ENCODE results near the gene CLDN9.

The CLDN9 gene

GRCh38 chr16:2991566-2992261 lies 21.0 kb upstream of the CLDN9 start:
- FAIRE-seq (no peak), DNase-seq (ENCODE audit: insufficient read length, low spot score) (no peak)

GRCh38 chr16:2992383-2993081 lies 20.2 kb upstream of the CLDN9 start:
- FAIRE-seq = no peak
- no peak for DNase-seq (ENCODE audit: insufficient read length, low spot score)

DNA sequence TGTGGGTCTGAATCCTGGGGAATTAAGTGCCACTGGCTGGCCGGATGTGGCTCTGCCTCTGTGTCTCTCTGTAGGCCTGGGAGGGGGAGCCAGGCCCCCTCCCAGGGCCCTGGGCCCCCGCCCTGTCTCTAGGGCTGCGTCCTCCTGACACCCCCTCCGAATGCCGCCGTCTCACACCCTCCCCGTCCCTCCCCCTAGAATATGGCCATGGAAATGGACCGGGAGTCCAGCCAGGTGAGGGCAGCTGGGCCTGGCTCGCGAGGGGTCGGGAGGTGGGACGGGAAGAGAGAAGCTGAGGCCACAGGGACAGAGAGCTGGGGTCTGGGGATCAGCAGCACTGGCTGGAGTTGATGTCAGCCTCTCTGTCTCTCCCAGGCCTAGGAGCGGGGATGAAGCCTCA lies 16.4 kb upstream of the CLDN9 start:
- FAIRE-seq (no peak), DNase-seq (ENCODE audit: insufficient read length, low spot score) (no peak)

- no peak for FAIRE-seq
- no peak for DNase-seq (ENCODE audit: insufficient read length, low spot score)
These were observed 12.8 kb upstream of the CLDN9 start for GRCh38 chr16:2999929-3000328.

DNA sequence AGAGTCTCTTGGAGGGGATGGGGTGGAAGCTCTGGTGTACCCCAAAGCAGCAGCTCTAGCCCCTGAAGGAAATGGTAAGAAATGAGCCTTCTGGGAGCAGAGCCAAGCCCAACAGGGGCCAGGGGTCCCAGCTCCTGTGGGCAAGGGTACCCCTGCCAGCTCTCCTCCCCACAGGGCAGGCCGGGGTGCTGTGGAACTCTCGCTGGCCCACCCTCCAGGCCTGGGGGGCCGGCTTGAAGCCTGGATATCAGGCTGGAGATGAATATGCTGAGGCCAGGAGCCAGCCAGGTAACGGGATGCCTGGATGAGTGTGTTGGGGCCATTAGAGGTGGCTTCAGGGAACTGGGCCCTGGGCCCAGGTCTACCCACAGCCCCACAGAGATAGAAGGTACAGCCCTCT lies 12.2 kb upstream of the CLDN9 start:
- FAIRE-seq = no peak
- no peak for DNase-seq (ENCODE audit: insufficient read length, low spot score)

DNA sequence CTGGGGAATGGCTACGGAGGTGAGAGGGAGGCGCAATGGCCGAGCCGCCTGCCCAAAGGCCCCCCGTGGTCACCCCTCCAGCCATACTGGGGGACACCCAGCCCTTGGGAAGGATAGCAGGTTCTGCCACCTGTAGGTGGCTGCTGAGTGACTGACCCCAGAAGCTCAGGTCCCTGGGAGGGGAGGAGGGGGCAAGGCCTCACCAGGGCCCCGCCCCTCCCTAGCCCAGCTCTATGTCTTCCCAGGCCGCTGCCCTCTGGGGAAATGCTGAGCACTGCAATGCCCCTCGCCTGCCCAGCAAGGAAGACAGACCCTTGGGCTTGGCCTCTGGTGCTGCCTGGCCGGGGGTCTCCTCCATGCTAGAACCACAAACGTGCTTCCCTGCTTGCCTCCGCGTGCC lies 11.4 kb upstream of the CLDN9 start:
- FAIRE-seq (no peak), DNase-seq (ENCODE audit: insufficient read length, low spot score) (no peak)

DNA sequence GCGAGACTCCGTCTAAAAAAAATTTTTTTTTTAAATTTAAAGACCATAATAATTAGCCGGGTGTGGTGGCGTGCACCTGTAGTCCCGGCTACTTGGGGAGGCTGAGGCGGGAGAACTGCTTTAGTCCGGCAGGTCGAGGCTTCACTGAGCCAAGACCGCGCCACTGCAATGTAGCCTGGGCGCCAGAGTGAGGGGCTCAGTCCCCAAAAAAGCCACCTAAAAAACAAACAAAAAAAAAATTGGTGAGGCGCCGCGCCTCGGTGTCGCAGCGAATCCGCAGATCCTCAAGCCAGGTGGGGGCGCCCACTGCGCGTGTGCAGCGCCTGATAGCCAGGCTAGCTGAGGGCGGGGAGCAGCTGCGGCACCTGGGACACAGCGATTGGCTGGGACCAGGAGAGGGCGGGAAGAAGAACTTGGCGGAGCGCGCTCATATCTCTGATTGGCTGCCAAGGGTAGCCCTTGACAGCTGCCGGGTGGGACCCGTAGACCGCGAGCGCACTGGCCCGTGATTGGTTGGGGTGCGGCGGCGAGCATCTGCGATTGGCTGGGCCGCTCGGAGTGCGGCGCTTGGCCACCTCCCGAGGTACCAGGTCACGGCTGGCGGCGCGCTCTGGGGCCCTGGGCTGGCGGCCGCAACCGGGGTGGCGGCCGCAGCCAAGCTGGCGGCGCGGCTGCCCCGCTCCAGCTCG lies 9.0 kb upstream of the CLDN9 start:
- FAIRE-seq (peak; percentile 98), DNase-seq (ENCODE audit: insufficient read length, low spot score) (peak; percentile 99)

DNA sequence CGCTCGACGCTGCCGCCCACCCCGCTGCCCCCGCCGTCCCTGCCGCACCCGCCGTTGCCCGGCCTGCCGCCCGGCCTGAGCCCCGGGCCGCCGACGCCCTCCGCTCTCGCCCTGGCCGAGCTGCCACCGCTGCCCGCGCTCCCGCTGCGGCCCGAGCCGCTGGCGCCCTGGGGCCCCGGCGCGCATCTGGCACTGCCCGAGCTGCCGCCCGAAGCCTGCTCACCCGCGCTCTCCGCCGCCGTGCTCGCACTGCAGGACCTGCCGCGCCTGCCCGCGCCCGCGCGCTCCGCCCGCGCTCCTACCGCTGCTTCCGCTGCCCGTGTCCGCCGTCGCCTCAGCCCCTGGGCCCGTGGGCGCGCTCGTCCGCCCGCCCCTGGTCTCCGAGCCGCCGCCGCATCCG lies 8.4 kb upstream of the CLDN9 start:
- DNase-seq (ENCODE audit: insufficient read length, low spot score) (no peak), FAIRE-seq (no peak)

DNA sequence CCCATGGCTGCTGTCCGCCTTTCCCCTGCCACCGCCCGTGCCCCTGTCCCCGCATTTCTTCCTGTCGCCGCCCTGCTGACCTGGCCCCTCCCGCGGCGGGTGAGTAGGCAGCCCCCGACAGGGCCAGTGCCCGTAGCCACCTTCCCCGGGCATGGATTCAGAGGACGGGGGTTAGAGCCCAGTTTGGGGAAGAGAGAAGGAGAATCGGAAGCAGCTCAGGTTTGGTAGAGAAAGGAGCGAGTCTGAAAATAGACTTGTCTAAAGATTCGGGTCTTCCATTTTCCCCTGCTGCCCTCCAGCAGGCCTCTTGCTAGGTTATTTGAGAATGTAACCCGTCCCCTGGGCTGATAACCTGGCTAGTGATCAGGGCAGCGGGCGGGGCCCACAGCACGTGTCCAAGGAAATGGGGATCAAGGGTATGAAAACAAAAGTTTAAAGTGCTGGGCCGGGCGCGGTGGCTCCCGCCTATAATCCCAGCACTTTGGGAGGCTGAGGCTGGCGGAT lies 7.9 kb upstream of the CLDN9 start:
- peak; percentile 28 for DNase-seq (ENCODE audit: insufficient read length, low spot score)
- no peak for FAIRE-seq

DNA sequence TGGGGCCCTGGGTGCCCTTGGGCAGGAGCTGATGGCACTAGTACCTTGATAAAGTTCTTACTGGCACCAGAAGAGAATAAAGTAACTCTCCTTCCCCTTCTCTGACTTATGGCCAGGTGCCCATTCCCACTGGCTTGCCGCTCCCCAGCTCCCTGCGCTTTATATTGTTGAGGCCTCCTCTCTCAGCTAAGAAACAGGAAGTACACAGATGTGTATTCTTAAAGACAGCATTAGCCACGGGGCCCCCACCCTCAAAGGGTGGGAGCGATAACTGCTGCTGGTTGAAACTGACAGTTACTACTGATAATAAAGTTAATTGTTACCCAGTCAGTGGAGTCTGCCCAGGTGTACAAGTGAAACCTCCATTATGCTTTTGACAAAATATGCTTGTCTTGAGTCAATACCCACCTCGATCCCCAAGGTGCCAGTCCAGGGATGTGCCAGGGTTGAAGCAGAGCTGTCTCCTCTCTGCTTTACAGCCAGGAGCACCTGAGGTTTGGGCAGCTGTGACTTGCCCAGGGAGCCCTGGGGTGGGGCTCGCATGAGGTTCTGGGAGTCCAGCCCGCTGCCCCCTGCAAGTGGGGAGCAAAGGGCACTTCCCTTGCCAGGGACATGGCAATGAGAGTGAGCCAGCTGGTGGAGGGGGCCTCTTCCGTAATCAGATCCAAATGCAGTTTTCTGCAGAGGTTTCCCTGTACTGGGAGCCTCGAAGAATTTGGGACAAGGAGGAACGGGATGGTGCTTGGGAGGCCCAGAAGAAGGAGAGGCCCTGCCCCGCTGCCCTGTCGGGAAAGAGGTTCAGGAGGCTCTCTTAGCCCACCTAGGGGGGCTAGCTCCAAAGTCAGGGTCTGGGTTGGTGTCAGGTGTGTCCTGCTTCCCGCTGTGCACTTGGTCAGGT lies 5.4 kb upstream of the CLDN9 start:
- FAIRE-seq (no peak), DNase-seq (ENCODE audit: insufficient read length, low spot score) (no peak)

- DNase-seq (ENCODE audit: insufficient read length, low spot score) = no peak
- no peak for FAIRE-seq
These were observed 4.6 kb upstream of the CLDN9 start for GRCh38 chr16:3007957-3008689.

- DNase-seq (ENCODE audit: insufficient read length, low spot score) = no peak
- FAIRE-seq = no peak
These were observed 4.1 kb upstream of the CLDN9 start for GRCh38 chr16:3008690-3009037.

GRCh38 chr16:3009568-3010390 lies 2.9 kb upstream of the CLDN9 start:
- FAIRE-seq (peak; percentile 23), DNase-seq (ENCODE audit: insufficient read length, low spot score) (peak; percentile 43)

GRCh38 chr16:3010510-3010909 lies 2.2 kb upstream of the CLDN9 start:
- DNase-seq (ENCODE audit: insufficient read length, low spot score) = no peak
- FAIRE-seq = no peak

GRCh38 chr16:3012246-3012645 lies 477 bp upstream of the CLDN9 start:
- FAIRE-seq (no peak), DNase-seq (ENCODE audit: insufficient read length, low spot score) (no peak)

DNA sequence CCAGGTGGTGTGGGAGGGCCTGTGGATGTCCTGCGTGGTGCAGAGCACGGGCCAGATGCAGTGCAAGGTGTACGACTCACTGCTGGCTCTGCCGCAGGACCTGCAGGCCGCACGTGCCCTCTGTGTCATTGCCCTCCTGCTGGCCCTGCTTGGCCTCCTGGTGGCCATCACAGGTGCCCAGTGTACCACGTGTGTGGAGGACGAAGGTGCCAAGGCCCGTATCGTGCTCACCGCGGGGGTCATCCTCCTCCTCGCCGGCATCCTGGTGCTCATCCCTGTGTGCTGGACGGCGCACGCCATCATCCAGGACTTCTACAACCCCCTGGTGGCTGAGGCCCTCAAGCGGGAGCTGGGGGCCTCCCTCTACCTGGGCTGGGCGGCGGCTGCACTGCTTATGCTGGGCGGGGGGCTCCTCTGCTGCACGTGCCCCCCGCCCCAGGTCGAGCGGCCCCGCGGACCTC lies 798 bp downstream of the CLDN9 start:
- FAIRE-seq (no peak), DNase-seq (ENCODE audit: insufficient read length, low spot score) (no peak)

GRCh38 chr16:3013998-3014690 lies 1.4 kb downstream of the CLDN9 start:
- FAIRE-seq = no peak
- DNase-seq (ENCODE audit: insufficient read length, low spot score) = no peak

- FAIRE-seq = no peak
- DNase-seq (ENCODE audit: insufficient read length, low spot score) = no peak
These were observed 2.2 kb downstream of the CLDN9 start for GRCh38 chr16:3014971-3015370.
